Neural cell (in vitro differentiated cells): ENCODE results near the gene MR1. TPM values are rescaled to one million over a fixed set of nuclear protein-coding genes. Genes with fewer than 3 reads are reported as not detected.

Source experiments
- H2AFZ ChIP-seq: fragments of 200-600, 300-800 bp; sonication (generic), shearing (Covaris generic); 2 replicates; pipeline ENCODE4 v1.6.0; 2014; ENCODE audit warnings: low read depth, mild to moderate bottlenecking, antibody characterized with exemption, low read length, moderate library complexity
- H3F3A ChIP-seq: fragments of 200-600 bp; shearing (Covaris generic); 2 replicates; pipeline ENCODE4 v1.6.1; 2016; ENCODE audit warnings: mild to moderate bottlenecking, moderate library complexity, mixed read lengths, antibody characterized with exemption, low read length; ENCODE audit not compliant: insufficient read depth, poor library complexity, severe bottlenecking
- H3K27ac ChIP-seq: fragments of 200-600, 300-800 bp; sonication (generic), shearing (Covaris generic); 2 replicates; pipeline ENCODE4 v1.5.1; 2014; ENCODE audit warnings: mild to moderate bottlenecking, low read length, moderate library complexity
- H3K27me3 ChIP-seq: fragments of 300-800, 200-600 bp; sonication (generic), shearing (Covaris generic); 2 replicates; pipeline ENCODE4 v1.6.0; 2014; ENCODE audit warnings: mild to moderate bottlenecking, low read depth, low read length, moderate library complexity; ENCODE audit not compliant: insufficient read depth
- H3K36me3 ChIP-seq: fragments of 300-800, 200-600 bp; sonication (generic), shearing (Covaris generic); 2 replicates; pipeline ENCODE4 v1.5.1; 2014; ENCODE audit warnings: mild to moderate bottlenecking, antibody characterized with exemption, low read length, moderate library complexity; ENCODE audit not compliant: insufficient read depth
- H3K4me2 ChIP-seq: fragments of 300-800, 200-600 bp; sonication (generic), shearing (Covaris generic); 2 replicates; pipeline ENCODE4 v1.6.0; 2014; ENCODE audit warnings: mild to moderate bottlenecking, low read length
- H3K4me3 ChIP-seq: fragments of 300-800, 200-600 bp; sonication (generic), shearing (Covaris generic); 2 replicates; pipeline ENCODE4 v1.5.1; 2014; ENCODE audit warnings: mild to moderate bottlenecking, low read length, moderate library complexity
- H3K79me2 ChIP-seq: fragments of 200-600 bp; shearing (Covaris generic); replicated peaks from 2 replicates; pipeline ENCODE4 v1.6.0; 2014; ENCODE audit warnings: mild to moderate bottlenecking, low read length, moderate library complexity; ENCODE audit not compliant: insufficient read depth
- H3K9ac ChIP-seq: fragments of 300-800, 200-600 bp; sonication (generic), shearing (Covaris generic); 2 replicates; pipeline ENCODE4 v1.6.1; 2016; ENCODE audit warnings: mild to moderate bottlenecking, low read length, mixed read lengths
- H3K9me2 ChIP-seq: fragments of 200-600 bp; shearing (Covaris generic); 2 replicates; pipeline ENCODE4 v1.6.1; 2016; ENCODE audit warnings: mild to moderate bottlenecking, low read length, mixed read lengths; ENCODE audit not compliant: insufficient read depth
- H3K9me3 ChIP-seq: fragments of 200-600, 300-800 bp; sonication (generic), shearing (Covaris generic); 2 replicates; pipeline ENCODE4 v1.6.1; 2016; ENCODE audit warnings: mild to moderate bottlenecking, mixed run types, low read length, moderate library complexity, mixed read lengths
- H4K20me1 ChIP-seq: fragments of 200-600 bp; shearing (Covaris generic); 2 replicates; pipeline ENCODE4 v1.6.1; 2016; ENCODE audit warnings: mild to moderate bottlenecking, mixed run types; ENCODE audit not compliant: insufficient read depth
- EP300 ChIP-seq: fragments of 450-650 bp; conservative IDR thresholded peaks from 2 replicates; pipeline ENCODE4 v1.6.1; 2014; ENCODE audit warnings: antibody characterized with exemption, mild to moderate bottlenecking, moderate library complexity; ENCODE audit not compliant: poor library complexity, severe bottlenecking
- EZH2 ChIP-seq: fragments of 200-600, 300-800 bp; shearing (Covaris generic), sonication (generic); IDR thresholded peaks from 2 replicates; pipeline ENCODE4 v1.6.1; 2014; ENCODE audit warnings: antibody characterized with exemption, low read length, borderline replicate concordance, mild to moderate bottlenecking; ENCODE audit not compliant: insufficient read depth, poor library complexity, severe bottlenecking
- MXI1 ChIP-seq: fragments of 450-650 bp; conservative IDR thresholded peaks from 2 replicates; pipeline ENCODE4 v1.6.1; 2014; ENCODE audit warnings: antibody characterized with exemption, mild to moderate bottlenecking; ENCODE audit not compliant: poor library complexity, severe bottlenecking
- POLR2AphosphoS5 ChIP-seq: IDR thresholded peaks from 2 replicates; pipeline ENCODE4 v1.6.1; 2012
- RAD21 ChIP-seq: fragments of 450-650 bp; conservative IDR thresholded peaks from 2 replicates; pipeline ENCODE4 v1.6.1; 2014; ENCODE audit warnings: antibody characterized with exemption, mild to moderate bottlenecking, moderate library complexity
- SMC3 ChIP-seq: fragments of 450-650 bp; conservative IDR thresholded peaks from 2 replicates; pipeline ENCODE4 v1.6.1; 2014; ENCODE audit warnings: antibody characterized with exemption, mild to moderate bottlenecking, moderate library complexity; ENCODE audit not compliant: poor library complexity
- TAF1 ChIP-seq: IDR thresholded peaks from 2 replicates; pipeline ENCODE4 v1.6.1; 2012; ENCODE audit warnings: low read depth
- polyA plus RNA-seq: library from polyadenylated mRNA; depleted of rRNA; stranded (reverse); fragments of >200 nt; gene quantifications from 2 replicates; pipeline ENCODE4 v1.2.3, GENCODE V29; 2014
- TF ChIP-seq, protein P1 (sequence below): fragments of 450-650 bp; IDR thresholded peaks from 2 replicates; pipeline ENCODE4 v1.5.1; 2014; ENCODE audit warnings: antibody characterized with exemption, mild to moderate bottlenecking, moderate library complexity; ENCODE audit not compliant: poor library complexity, severe bottlenecking
- TF ChIP-seq, protein P2 (sequence below): IDR thresholded peaks from 2 replicates; pipeline ENCODE4 v1.6.1; 2012; ENCODE audit warnings: borderline replicate concordance

Gene MR1
- polyA plus RNA-seq, 1 donor from 2014 or later = not detected

- H3K36me3 ChIP-seq = no peaks in the 10 kb centered on the region
- peaks cover 45% of the 10 kb centered on the region for H3K79me2 ChIP-seq
- H4K20me1 ChIP-seq = no peaks in the 10 kb centered on the region
- no peaks in the 10 kb centered on the region for H3K27me3 ChIP-seq
- H3K9me2 ChIP-seq = no peaks in the 10 kb centered on the region
- H2AFZ ChIP-seq = no peak overlapping the region
- no peaks in the 10 kb centered on the region for H3K9me3 ChIP-seq
- TF ChIP-seq EZH2 = no peak
- TF ChIP-seq EP300 = no peak
- TF ChIP-seq, protein P1, sequence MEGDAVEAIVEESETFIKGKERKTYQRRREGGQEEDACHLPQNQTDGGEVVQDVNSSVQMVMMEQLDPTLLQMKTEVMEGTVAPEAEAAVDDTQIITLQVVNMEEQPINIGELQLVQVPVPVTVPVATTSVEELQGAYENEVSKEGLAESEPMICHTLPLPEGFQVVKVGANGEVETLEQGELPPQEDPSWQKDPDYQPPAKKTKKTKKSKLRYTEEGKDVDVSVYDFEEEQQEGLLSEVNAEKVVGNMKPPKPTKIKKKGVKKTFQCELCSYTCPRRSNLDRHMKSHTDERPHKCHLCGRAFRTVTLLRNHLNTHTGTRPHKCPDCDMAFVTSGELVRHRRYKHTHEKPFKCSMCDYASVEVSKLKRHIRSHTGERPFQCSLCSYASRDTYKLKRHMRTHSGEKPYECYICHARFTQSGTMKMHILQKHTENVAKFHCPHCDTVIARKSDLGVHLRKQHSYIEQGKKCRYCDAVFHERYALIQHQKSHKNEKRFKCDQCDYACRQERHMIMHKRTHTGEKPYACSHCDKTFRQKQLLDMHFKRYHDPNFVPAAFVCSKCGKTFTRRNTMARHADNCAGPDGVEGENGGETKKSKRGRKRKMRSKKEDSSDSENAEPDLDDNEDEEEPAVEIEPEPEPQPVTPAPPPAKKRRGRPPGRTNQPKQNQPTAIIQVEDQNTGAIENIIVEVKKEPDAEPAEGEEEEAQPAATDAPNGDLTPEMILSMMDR = no peak
- TF ChIP-seq POLR2AphosphoS5 = no peak
- TF ChIP-seq RAD21 = no peak
- TF ChIP-seq, protein P2, sequence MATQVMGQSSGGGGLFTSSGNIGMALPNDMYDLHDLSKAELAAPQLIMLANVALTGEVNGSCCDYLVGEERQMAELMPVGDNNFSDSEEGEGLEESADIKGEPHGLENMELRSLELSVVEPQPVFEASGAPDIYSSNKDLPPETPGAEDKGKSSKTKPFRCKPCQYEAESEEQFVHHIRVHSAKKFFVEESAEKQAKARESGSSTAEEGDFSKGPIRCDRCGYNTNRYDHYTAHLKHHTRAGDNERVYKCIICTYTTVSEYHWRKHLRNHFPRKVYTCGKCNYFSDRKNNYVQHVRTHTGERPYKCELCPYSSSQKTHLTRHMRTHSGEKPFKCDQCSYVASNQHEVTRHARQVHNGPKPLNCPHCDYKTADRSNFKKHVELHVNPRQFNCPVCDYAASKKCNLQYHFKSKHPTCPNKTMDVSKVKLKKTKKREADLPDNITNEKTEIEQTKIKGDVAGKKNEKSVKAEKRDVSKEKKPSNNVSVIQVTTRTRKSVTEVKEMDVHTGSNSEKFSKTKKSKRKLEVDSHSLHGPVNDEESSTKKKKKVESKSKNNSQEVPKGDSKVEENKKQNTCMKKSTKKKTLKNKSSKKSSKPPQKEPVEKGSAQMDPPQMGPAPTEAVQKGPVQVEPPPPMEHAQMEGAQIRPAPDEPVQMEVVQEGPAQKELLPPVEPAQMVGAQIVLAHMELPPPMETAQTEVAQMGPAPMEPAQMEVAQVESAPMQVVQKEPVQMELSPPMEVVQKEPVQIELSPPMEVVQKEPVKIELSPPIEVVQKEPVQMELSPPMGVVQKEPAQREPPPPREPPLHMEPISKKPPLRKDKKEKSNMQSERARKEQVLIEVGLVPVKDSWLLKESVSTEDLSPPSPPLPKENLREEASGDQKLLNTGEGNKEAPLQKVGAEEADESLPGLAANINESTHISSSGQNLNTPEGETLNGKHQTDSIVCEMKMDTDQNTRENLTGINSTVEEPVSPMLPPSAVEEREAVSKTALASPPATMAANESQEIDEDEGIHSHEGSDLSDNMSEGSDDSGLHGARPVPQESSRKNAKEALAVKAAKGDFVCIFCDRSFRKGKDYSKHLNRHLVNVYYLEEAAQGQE = no peak
- no peak for TF ChIP-seq TAF1
- no peak for TF ChIP-seq MXI1
- no peak for TF ChIP-seq SMC3
- no peak overlapping the region for H3K4me2 ChIP-seq
- no peak overlapping the region for H3K27ac ChIP-seq
- H3K9ac ChIP-seq = no peak overlapping the region
- no peaks in the 10 kb centered on the region for H3F3A ChIP-seq
- no peak overlapping the region for H3K4me3 ChIP-seq
Observed at GRCh38 chr1:181010789-181011188, 23.0 kb upstream of the MR1 start.

- H3K27ac ChIP-seq = no peak overlapping the region
- H3K36me3 ChIP-seq = no peaks in the 10 kb centered on the region
- TF ChIP-seq TAF1 (no peak), POLR2AphosphoS5 (no peak), RAD21 (no peak), EP300 (no peak), EZH2 (no peak), SMC3 (no peak), MXI1 (no peak)
- TF ChIP-seq, protein P1 = no peak
- TF ChIP-seq, protein P2 = no peak
- H4K20me1 ChIP-seq = no peaks in the 10 kb centered on the region
- H3K4me3 ChIP-seq = no peak overlapping the region
- no peaks in the 10 kb centered on the region for H3K27me3 ChIP-seq
- H2AFZ ChIP-seq = no peak overlapping the region
- H3K9me2 ChIP-seq = no peaks in the 10 kb centered on the region
- peaks cover 53% of the 10 kb centered on the region for H3K79me2 ChIP-seq
- no peaks in the 10 kb centered on the region for H3K9me3 ChIP-seq
- H3K4me2 ChIP-seq = no peak overlapping the region
- no peak overlapping the region for H3K9ac ChIP-seq
- no peaks in the 10 kb centered on the region for H3F3A ChIP-seq
Observed at GRCh38 chr1:181011301-181012202, 22.2 kb upstream of the MR1 start.
